ENCODE measurements around the gene ALDH4A1.

The ALDH4A1 gene

GRCh38 chr1:18831656-18832055 is 70.7 kb downstream of the ALDH4A1 start:
- DNase-seq (ENCODE audit: low read depth) = no peak
- no peak overlapping the region for H3K4me3 ChIP-seq (ENCODE audit: low read depth, low read length)
- in situ Hi-C loops (cut with HindIII; ENCODE audit: low sequenced_read_pairs) = loop anchor here (25.0 kb wide), 1 partner anchor 244 kb away; no protein-coding TSS in a partner anchor
- TF ChIP-seq CTCF (IDR thresholded peaks at IDR 0.05; ENCODE audit: low read depth, low read length, missing control alignments) = no peak

DNA sequence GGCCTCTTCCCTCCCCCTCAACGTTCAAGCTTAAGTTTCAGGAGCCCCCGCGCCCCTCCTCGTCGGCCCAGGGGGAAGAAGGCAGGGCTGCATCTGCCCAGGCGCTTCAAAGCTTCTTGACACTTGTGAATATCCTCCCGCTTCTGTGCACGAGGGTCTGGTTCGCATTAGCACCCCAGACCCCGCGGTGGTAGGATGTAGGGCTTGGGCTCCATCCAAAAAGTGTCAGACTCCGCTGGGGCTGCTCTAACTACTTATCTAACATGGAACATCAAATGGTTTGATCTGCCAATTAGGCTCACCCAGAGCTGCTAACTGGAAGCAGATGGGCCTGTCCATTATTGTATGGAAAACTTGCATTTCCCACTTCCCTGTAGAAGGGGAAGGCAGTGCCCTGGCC is 71.8 kb downstream of the ALDH4A1 start:
- DNase-seq (ENCODE audit: low read depth) = no peak
- no peak overlapping the region for H3K4me3 ChIP-seq (ENCODE audit: low read depth, low read length)
- in situ Hi-C loops (cut with HindIII; ENCODE audit: low sequenced_read_pairs) = loop anchor here (25.0 kb wide), 1 partner anchor 243 kb away; no protein-coding TSS in a partner anchor
- no peak for TF ChIP-seq CTCF (IDR thresholded peaks at IDR 0.05; ENCODE audit: low read depth, low read length, missing control alignments)

GRCh38 chr1:18829671-18830070 is 72.7 kb downstream of the ALDH4A1 start:
- TF ChIP-seq CTCF (IDR thresholded peaks at IDR 0.05; ENCODE audit: low read depth, low read length, missing control alignments) = no peak
- no peak for DNase-seq (ENCODE audit: low read depth)
- in situ Hi-C loops (cut with HindIII; ENCODE audit: low sequenced_read_pairs) = loop anchor here (25.0 kb wide), 1 partner anchor 242 kb away; no protein-coding TSS in a partner anchor
- H3K4me3 ChIP-seq (ENCODE audit: low read depth, low read length) = no peak overlapping the region

DNA sequence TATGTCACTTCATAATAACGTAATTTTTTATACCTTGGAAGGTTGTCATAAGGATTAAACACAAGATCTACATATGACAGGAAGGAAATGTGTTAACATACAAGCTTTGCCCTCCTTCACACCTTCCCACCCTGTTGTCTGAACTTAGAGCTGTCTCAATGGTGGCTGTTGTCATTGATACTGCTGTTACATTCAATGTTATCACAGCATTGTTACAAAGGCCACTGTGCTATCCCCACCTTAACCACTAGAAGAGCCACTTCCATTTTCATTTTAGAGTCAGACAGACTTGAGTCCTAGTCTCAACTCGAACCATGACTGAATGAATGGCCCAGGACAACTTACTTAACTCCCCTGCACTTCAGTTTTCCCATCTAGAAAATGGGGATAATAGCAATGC is 74.1 kb downstream of the ALDH4A1 start:
- in situ Hi-C loops (cut with HindIII; ENCODE audit: low sequenced_read_pairs) = loop anchor here (25.0 kb wide), 1 partner anchor 241 kb away; no protein-coding TSS in a partner anchor
- no peak overlapping the region for H3K4me3 ChIP-seq (ENCODE audit: low read depth, low read length)
- no peak for DNase-seq (ENCODE audit: low read depth)
- no peak for TF ChIP-seq CTCF (IDR thresholded peaks at IDR 0.05; ENCODE audit: low read depth, low read length, missing control alignments)

- in situ Hi-C loops (cut with HindIII; ENCODE audit: low sequenced_read_pairs) = no loop called here
Observed at GRCh38 chr1:18823438-18823837, 78.9 kb downstream of the ALDH4A1 start.

More at GRCh38 chr1:18823438-18823837, 78.9 kb downstream of the ALDH4A1 start:
- no peak overlapping the region for H3K4me3 ChIP-seq (ENCODE audit: low read depth, low read length)
- no peak for DNase-seq (ENCODE audit: low read depth)
- TF ChIP-seq CTCF (IDR thresholded peaks at IDR 0.05; ENCODE audit: low read depth, low read length, missing control alignments) = no peak

All from astrocyte of the cerebellum (primary cell).